NCI-H1417 treated with DMSO at 0.1 percent for 48 hours (cell line): ENCODE data around the gene PRRT4.

ENCODE experiments used
- DNase-seq: peaks from one replicate; lab custom pipeline; 2025; lab: John Stamatoyannopoulos, UW

Gene PRRT4

GRCh38 chr7:128394904-128395496 lies 33.5 kb upstream of the PRRT4 start:
- no peak for DNase-seq

DNA sequence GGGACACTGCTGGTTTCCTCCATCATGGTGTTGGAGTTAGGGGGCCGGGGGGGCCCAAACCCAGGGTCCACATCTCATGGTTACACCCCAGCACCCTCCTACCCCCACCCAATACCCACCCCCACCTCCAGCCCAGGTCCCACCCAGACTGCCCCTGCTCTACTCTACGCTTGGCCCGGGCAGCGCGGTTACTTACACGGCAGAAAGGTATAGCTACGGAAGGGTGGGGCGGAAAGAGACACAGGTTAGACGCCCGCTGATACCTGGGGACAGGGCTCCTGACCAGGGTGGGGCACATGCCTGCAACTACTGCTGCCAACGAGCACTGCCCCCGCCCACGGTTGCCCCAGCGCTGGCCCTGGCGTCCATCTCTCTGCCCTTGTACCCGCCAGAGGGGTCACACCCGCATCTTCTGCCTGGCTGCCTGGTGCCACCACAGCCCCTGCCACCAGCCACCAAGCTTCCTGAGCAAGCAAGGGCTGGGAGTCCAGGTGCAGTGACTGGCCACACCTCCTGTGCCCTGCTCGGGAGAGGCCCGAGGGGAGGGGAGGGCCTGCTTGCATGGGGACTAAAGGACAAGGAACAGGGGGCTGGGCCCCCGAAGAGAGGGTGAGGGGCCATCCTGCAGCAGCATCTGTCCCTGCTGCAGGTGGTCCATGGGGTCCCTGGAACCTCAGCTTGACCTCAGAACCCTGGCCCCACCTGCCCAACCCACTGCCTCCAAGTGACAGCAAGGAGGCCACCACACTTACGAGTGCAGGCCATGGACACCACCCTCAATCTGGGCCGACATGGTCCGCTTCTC lies 32.2 kb upstream of the PRRT4 start:
- no peak for DNase-seq

- DNase-seq: no peak
Measured at GRCh38 chr7:128392446-128393327, 31.2 kb upstream of the PRRT4 start.

- DNase-seq: no peak
Measured at GRCh38 chr7:128391805-128392204, 30.3 kb upstream of the PRRT4 start.

DNA sequence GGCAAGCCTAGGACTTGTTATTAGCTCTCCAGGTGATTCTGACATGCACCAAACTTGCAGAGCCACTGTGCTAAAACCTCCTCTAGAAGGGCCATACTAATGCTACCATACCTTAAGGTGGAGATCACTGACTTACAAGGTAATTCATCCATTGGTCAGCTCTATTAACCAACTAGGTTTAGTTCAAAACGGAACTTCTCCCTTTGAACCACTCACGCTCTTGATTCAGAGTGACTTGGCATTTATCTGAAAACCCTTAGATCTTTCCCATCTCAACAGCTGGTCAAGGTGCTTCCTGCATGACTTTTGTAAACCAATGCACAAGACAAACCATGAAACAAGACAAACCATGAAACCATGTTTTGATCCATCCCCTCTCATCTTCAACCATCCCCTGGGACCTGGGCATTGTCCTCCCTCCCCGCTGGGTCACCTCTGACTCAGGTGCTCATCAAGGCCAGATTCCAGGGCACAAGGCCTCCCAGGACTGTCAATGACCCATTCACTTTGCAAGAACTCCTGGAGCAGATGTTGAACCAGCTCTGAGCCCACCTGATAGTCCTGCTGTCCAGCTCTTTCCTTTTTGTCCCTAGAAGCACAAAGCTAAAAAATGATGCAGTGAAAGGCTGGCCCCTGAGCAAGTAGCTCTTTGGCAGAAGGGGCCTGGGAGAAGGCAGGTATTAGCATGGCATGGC lies 29.5 kb upstream of the PRRT4 start:
- DNase-seq: no peak

- DNase-seq: no peak
Measured at GRCh38 chr7:128389618-128390329, 28.3 kb upstream of the PRRT4 start.

DNA sequence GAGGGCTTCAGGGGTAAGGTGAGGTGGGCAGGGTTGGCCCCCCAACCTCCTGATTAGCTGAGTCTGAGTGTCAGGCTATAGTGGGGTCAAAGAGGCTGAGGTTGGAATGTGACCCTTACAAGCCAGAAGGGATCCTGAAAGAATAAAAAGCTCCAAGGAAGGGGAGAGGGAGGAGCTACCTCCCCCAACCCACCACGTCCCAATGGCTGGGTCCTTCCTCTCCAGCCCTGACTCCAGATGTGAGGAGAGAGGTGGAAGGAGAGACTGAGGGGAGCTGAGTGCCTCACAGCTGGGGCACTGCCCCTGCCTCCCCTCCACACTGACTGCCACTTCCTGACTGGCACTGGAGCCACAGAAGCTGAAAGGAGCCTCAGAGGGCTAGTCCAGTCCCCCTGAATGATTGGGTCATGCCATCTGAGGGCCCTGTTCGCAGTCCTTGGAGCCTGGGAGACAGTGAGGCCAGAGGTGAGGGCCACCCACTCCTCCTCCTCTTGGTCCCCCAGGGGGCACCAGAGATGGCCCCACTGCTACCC lies 27.7 kb upstream of the PRRT4 start:
- DNase-seq: no peak

DNA sequence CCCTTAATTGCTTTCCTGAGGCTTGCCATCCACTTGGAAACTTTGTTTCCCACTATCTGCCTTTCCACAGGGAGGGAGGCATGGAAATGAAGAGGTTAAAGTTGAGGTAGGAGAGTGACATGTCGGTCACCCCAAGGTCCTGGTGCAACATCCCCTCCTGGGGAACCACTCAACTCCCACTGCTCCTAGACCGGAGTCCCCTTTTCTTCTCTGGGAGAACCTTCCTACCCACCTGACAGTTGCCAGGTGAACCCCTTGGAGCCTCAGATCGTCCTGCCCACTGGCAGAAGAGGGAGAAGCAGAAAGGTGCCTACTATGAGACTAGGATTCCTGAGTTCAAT lies 26.6 kb upstream of the PRRT4 start:
- DNase-seq: no peak

- no peak for DNase-seq
Measured at GRCh38 chr7:128387216-128388144, 26.0 kb upstream of the PRRT4 start.

DNA sequence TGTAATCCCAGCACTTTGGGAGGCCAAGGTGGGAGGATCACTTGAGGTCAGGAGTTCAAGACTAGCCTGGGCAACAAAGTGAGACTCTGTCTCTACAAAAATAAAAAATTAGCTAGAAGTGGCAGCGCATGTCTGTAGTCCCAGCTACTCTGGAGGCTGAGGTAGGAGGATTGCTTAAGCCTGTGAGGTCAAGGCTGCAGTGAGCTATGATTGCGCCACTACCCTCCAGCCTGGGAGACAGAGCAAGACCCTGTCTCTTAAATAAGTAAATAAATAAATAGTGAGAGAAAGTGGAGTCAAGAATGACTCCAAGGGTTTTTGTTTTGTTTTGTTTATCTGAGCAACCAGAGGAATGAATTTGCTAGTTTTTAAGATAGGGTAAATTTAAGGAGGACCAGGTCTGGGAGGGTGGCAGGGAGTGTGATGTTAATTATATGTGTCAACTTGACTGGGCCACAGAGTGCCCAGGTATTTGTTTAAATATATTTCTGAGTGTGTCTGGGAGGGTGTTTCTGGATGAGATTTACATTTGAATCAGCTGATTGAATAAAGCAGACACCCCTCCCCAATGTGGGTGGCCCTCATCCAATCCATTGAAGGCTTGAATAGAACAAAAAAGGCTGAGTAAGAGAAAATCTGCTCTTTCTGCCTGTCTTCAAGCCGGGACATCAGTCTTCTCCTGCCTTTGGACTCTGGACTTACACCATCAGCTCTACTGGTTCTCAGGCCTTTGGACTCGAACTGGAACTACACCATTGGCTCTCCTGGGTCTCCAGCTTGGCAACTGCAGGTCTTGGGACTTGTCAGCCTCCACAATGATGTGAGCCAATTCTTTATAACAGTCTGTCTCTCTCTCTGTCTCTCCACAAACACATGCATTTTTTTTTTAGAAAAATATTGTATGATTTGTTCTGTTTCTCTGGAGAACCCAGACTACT lies 24.8 kb upstream of the PRRT4 start:
- DNase-seq: no peak

DNA sequence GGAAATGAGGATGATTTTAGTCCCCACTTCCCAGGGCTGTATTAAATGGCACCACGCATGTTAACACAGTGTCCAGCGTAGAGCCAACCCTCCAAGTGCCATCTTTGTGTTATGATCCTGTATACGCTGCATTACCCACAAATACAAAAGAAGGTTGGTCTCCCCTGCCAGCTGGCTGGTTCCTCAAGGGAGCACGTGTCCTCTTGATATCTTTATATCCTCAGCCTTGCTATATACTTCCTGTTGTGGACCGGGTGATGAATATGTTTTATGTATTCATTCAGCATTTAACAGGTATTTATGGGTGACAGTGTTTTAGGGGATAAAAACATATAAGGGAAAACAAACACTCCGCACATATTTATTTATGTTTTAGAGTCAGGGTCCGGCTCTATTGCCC lies 23.2 kb upstream of the PRRT4 start:
- DNase-seq: no peak

DNA sequence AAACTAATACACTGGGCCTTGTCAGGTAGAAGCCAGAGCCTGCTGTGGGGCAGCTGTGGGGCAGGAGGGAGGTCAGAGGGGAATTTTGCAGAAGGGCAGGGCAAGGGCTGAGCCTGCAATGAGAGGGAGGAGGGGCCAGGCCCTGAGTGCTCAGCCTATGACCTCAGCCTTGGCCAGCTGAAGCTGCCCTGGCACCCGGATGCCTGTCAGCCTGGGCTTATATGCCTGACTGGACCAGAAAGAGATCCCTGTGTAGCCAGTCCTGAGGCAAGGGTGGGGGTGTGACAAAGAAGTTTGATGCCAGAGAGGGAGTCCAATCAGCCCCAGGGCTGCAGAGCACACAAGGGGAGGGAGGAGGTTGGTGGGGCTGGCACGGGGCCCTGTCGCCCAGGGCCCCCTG lies 22.3 kb upstream of the PRRT4 start:
- DNase-seq: no peak

DNA sequence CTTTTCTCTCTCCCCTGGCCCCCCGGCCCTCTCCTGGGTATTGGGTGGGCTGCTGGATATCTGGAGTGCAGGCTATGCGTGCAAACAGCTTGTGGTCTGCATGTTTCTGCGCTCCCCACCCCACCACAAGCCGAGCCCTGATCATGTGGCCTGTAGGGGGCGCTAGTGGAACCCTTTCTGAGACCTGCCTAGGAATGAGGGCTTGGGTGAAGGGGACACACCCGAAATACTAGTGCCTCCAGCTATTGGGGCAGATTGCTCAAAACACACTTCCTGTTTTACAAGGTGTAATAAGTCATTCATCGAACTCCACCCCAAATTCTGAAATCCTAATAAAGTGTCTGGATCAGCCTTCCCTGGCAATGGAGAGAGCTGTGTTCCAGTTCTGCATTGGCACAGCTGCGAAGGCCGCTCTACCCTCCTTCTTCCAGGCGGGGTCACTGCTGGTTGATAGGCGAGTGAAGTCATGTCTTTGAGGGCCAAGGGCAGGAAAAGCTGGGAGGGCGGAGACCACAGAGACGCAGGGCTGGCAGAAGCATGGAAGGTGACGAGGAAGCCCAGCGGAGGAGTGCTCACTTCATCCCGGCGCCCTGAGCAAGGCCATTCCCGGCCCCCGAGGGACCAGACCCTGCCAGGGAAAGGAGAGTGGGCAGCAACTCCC lies 19.8 kb upstream of the PRRT4 start:
- DNase-seq: no peak

GRCh38 chr7:128380483-128381106 lies 19.1 kb upstream of the PRRT4 start:
- no peak for DNase-seq

DNA sequence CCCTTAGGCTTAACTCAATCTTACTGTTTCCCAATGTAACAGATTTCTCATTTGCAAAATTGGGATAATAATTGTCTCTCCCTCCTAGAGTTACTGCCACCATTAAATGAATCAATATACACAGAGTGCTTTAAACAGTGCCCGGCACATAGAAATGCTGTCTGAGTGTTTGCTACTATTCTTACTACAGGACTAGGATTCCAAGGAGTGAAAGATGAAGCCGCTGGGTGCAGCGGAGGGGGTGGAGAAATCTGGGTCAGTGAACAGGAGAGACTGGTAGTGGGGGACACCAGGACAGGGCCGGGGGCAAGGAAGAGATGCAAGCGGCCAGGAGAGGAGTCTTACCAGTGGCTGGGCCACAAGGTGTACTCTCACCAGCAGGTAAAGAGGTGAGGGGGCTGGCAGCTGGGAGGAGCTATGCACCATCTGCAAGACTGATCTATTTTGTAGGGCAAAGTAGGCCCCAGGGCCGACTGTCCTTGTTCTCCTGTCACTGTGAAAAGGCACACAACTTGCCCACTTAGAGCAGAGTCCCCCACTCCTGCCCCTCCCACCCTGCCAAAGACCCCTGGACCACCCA lies 18.5 kb upstream of the PRRT4 start:
- DNase-seq: no peak

DNA sequence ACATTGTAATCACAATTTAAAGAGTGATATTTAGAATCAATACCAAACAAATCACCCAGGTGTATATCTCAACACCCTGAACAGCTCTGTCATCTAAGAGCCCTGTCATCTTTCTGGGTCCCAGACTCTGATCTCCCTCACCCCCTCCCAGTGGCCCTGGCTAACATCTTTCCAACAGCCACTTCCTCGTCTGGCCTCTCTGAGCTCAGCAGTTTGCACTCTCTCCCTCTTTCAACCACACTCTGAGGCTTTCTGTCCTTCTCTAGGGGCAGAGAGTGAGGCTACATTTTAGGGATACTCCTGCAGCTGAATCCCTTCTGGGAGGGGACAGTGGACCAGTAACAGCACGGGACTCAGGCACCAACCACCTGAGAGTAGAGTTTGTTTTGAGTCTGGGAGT lies 17.1 kb upstream of the PRRT4 start:
- no peak for DNase-seq

- no peak for DNase-seq
Measured at GRCh38 chr7:128376077-128376476, 14.6 kb upstream of the PRRT4 start.

DNA sequence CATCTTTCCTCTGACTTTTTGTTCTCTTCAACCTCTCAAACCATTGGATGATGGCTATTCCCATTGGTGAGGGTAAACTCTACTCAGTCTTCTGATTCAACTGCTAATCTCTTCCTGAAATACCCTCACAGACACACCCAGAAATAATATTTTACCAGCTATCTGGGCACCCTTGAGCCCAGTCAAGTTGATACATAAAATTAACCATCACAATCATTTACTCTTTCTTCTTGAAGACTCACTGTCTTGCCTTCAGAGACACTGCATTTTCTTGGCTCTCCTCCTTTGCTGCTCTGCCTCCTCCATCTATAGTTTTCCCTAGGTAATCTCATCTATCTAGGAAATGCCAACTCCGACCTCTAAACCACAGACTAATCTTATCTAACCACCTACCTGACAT lies 12.6 kb upstream of the PRRT4 start:
- DNase-seq: no peak
